ENCODE measurements around the gene S100G. TPM values are rescaled to one million over a fixed set of nuclear protein-coding genes. Genes with fewer than 3 reads are reported as not detected.

The S100G gene
- total and polyA plus RNA-seq, 2 donors (not counting 3 experiments of a cell fraction or from before 2014, with no cell fraction given) = not detected

- DNase-seq (ENCODE audit: low read depth, low spot score) (no peak), FAIRE-seq (no peak)
- H3K9ac ChIP-seq (replicated peaks; ENCODE audit: extremely low read depth, insufficient read depth, low read length) = no peak overlapping the region
- H2AFZ ChIP-seq (ENCODE audit: low read depth, low read length) = no peak overlapping the region
- no peak overlapping the region for H3K27ac ChIP-seq (ENCODE audit: insufficient read depth, low read depth, low read length)
- H3K4me3 ChIP-seq (replicated peaks in 1 of 3; ENCODE audit: insufficient read depth in 1 of 3, low read depth in 1 of 3, low read length in 3 of 3) = no peak overlapping the region
- intact Hi-C loops (cut with micrococcal nuclease) (no loop called here), dilution Hi-C loops (cut with MboI; ENCODE audit: extremely low pct_ligation_motif_present, low sequenced_read_pairs) (no loop called here)
- ChIA-PET POLR2A (no interaction called here), CTCF (no interaction called here)
- H3K79me2 ChIP-seq (ENCODE audit: control insufficient read depth, insufficient read depth, low read length) = no peaks in the 10 kb centered on the region
- no peaks in the 10 kb centered on the region for H3K9me3 ChIP-seq (replicated peaks; ENCODE audit: control insufficient read depth, insufficient read depth, low read length)
- H4K20me1 ChIP-seq (replicated peaks; ENCODE audit: control insufficient read depth, extremely low read depth, insufficient read depth, low read length) = no peaks in the 10 kb centered on the region
- H3K27me3 ChIP-seq (ENCODE audit: control insufficient read depth in 2 of 2, insufficient read depth in 2 of 2, low read length in 2 of 2) = no peaks in the 10 kb centered on the region
- no peak for TF ChIP-seq POLR2A (IDR thresholded peaks at IDR 0.05; ENCODE audit: low read depth, low read length)
- TF ChIP-seq GATA2 (IDR thresholded peaks at IDR 0.05; ENCODE audit: insufficient read depth, insufficient read length, low read depth, low read length) = no peak
- no peak for TF ChIP-seq FOS (IDR thresholded peaks at IDR 0.05; ENCODE audit: borderline replicate concordance, insufficient read depth, low read length)
- TF ChIP-seq MAX (IDR thresholded peaks at IDR 0.05; ENCODE audit: insufficient read depth, insufficient read length) = no peak
- TF ChIP-seq CTCF (IDR thresholded peaks at IDR 0.05; ENCODE audit: extremely low read depth in 1 of 2, insufficient read depth in 1 of 2, low read depth in 1 of 2, low read length in 2 of 2) = no peak
- no peak for TF ChIP-seq MYC (IDR thresholded peaks at IDR 0.05; ENCODE audit: low read depth, low read length)
- no peak for TF ChIP-seq EZH2 (IDR thresholded peaks at IDR 0.05; ENCODE audit: borderline replicate concordance, low read depth, low read length, severe bottlenecking)
- TF ChIP-seq JUN (IDR thresholded peaks at IDR 0.05; ENCODE audit: borderline replicate concordance, insufficient read depth, insufficient read length, low read depth) = no peak
- TF ChIP-seq POLR2AphosphoS5 (IDR thresholded peaks at IDR 0.05; ENCODE audit: insufficient read depth, low read depth, low read length) = no peak
- H3K4me2 ChIP-seq (ENCODE audit: insufficient read depth, low read length) = no peak overlapping the region
- H3K36me3 ChIP-seq (ENCODE audit: control insufficient read depth in 2 of 2, extremely low read depth in 1 of 2, insufficient read depth in 2 of 2, low read length in 2 of 2) = no peaks in the 10 kb centered on the region
- no peaks in the 10 kb centered on the region for H3K9me1 ChIP-seq (replicated peaks; ENCODE audit: control insufficient read depth, extremely low read depth, insufficient read depth, low read length)
- no TSS peak for BruUV-seq (replicated peaks)
- H3K4me1 ChIP-seq (ENCODE audit: control insufficient read depth, extremely low read depth, insufficient read depth, low read length) = no peaks in the 10 kb centered on the region
Measured at GRCh38 chrX:16646366-16647138, 3.4 kb upstream of the S100G start.
